ENCODE data around the gene PTPN18. TPM values are rescaled to one million over a fixed set of nuclear protein-coding genes. Genes with fewer than 3 reads are reported as not detected.

Gene PTPN18
- total RNA-seq, 4 donors from 2014 or later, result 18.0 to 72.4 (median 28.4) TPM

DNA sequence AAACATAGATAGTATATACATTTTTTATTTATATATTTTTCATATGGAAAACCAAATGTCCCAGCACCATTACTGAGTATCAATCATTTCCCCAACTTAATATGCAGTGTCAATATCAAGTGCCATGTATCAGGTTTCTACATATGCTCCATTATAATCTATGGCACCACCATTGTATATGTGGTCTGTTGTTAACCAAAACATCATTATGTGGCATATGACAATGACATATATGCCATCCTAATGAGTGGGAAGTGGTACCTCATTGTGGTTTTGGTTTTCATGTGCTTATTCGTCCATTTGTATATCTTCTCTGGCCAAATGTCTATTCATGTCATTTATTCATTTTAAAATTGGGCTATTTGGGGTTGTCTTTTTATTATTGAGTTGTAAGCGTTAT, 9.2 kb downstream of the PTPN18 start:
- Histone ChIP-seq H3K4me3 (no peak overlapping the region), H3K36me3 (no peaks in the 10 kb centered on the region), H3K9me3 (no peaks in the 10 kb centered on the region), H3K27me3 (no peaks in the 10 kb centered on the region), H3K27ac (no peak overlapping the region), H3K4me1 (no peaks in the 10 kb centered on the region)
- 94% methylated on average over 2 of the region's 2 CpGs for WGBS
- TF ChIP-seq CTCF (IDR thresholded peaks at IDR 0.05), result no peak
- TF ChIP-seq POLR2A (IDR thresholded peaks at IDR 0.05), result no peak
- no peak for TF ChIP-seq POLR2AphosphoS5 (IDR thresholded peaks at IDR 0.05)
- no peak for TF ChIP-seq EP300 (IDR thresholded peaks at IDR 0.05)
- no peak for DNase-seq (ENCODE audit: low spot score in 2 of 2)

DNA sequence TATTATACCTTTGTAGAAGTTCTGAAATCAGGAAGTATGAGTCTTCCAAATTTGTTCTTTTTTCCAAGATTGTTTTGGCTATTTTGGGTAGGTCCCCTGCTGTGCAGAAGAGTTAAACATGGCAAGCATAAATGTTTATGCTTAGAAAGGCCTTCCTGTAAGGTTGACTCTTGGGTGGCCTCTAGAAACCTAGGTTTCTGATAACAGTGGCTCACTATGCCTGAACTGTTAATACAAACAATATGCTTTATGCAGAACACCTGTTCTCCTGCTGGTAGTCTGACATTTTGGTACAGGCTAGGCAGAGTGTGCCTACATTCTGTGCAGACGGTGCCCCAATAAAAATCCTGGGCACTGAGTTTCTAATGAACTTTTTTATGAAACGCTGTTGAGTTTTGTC, 10.1 kb downstream of the PTPN18 start:
- DNase-seq (ENCODE audit: low spot score in 2 of 2), result no peak
- no peak overlapping the region for H3K4me3 ChIP-seq
- no peak overlapping the region for H3K27ac ChIP-seq
- H3K9me3 ChIP-seq, result no peaks in the 10 kb centered on the region
- WGBS, result 89% methylated on average over 2 of the region's 2 CpGs
- no peaks in the 10 kb centered on the region for H3K4me1 ChIP-seq
- no peaks in the 10 kb centered on the region for H3K27me3 ChIP-seq
- TF ChIP-seq EP300 (IDR thresholded peaks at IDR 0.05), result no peak
- no peak for TF ChIP-seq POLR2A (IDR thresholded peaks at IDR 0.05)
- TF ChIP-seq CTCF (IDR thresholded peaks at IDR 0.05), result no peak
- TF ChIP-seq POLR2AphosphoS5 (IDR thresholded peaks at IDR 0.05), result no peak
- no peaks in the 10 kb centered on the region for H3K36me3 ChIP-seq

GRCh38 chr2:130366720-130367119, 10.9 kb downstream of the PTPN18 start:
- no peaks in the 10 kb centered on the region for H3K9me3 ChIP-seq
- WGBS, result 93% methylated on average over 1 of the region's 1 CpG
- no peak overlapping the region for H3K27ac ChIP-seq
- DNase-seq (ENCODE audit: low spot score in 2 of 2), result peak; percentile 15 to 16
- H3K27me3 ChIP-seq, result no peaks in the 10 kb centered on the region
- H3K4me1 ChIP-seq, result peaks cover 6% of the 10 kb centered on the region
- H3K36me3 ChIP-seq, result no peaks in the 10 kb centered on the region
- TF ChIP-seq EP300 (IDR thresholded peaks at IDR 0.05), result no peak
- no peak overlapping the region for H3K4me3 ChIP-seq

- Histone ChIP-seq H3K9me3 (no peaks in the 10 kb centered on the region), H3K27me3 (no peaks in the 10 kb centered on the region), H3K4me1 (peaks cover 22% of the 10 kb centered on the region), H3K4me3 (no peak overlapping the region), H3K36me3 (no peaks in the 10 kb centered on the region), H3K27ac (no peak overlapping the region)
- TF ChIP-seq POLR2A (IDR thresholded peaks at IDR 0.05), result no peak
- TF ChIP-seq POLR2AphosphoS5 (IDR thresholded peaks at IDR 0.05), result no peak
- no peak for TF ChIP-seq EP300 (IDR thresholded peaks at IDR 0.05)
- TF ChIP-seq CTCF (IDR thresholded peaks at IDR 0.05), result no peak
- DNase-seq (ENCODE audit: low spot score in 2 of 2), result peak in 1 of 2 donors; percentile 28
- WGBS, result 87% methylated on average over 5 of the region's 5 CpGs
Observed at GRCh38 chr2:130368786-130369185, 12.9 kb downstream of the PTPN18 start.

GRCh38 chr2:130369311-130369964, 13.6 kb downstream of the PTPN18 start:
- no peak for DNase-seq (ENCODE audit: low spot score in 2 of 2)
- Histone ChIP-seq H3K4me3 (no peak overlapping the region), H3K27ac (no peak overlapping the region), H3K9me3 (no peaks in the 10 kb centered on the region), H3K27me3 (no peaks in the 10 kb centered on the region), H3K4me1 (peaks cover 24% of the 10 kb centered on the region), H3K36me3 (no peaks in the 10 kb centered on the region)
- TF ChIP-seq POLR2A (IDR thresholded peaks at IDR 0.05), result no peak
- no peak for TF ChIP-seq EP300 (IDR thresholded peaks at IDR 0.05)
- TF ChIP-seq CTCF (IDR thresholded peaks at IDR 0.05), result no peak
- TF ChIP-seq POLR2AphosphoS5 (IDR thresholded peaks at IDR 0.05), result no peak

DNA sequence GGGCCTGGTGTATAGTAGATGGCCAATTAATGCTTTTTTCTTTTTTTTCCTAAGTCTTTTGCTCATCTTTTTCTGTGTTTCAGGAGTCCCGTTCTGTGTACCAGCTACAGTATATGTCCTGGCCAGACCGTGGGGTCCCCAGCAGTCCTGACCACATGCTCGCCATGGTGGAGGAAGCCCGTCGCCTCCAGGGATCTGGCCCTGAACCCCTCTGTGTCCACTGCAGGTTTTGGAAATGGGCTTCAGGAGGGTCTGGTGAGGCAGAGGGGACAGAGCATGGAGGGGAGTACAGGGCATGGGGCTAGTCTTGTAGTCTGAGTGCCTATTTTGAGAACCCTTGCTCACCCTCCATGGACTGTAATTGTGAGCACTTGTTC, 14.1 kb downstream of the PTPN18 start:
- H3K27ac ChIP-seq, result no peak overlapping the region
- TF ChIP-seq CTCF (IDR thresholded peaks at IDR 0.05), result no peak
- no peak for TF ChIP-seq POLR2A (IDR thresholded peaks at IDR 0.05)
- no peak for TF ChIP-seq EP300 (IDR thresholded peaks at IDR 0.05)
- TF ChIP-seq POLR2AphosphoS5 (IDR thresholded peaks at IDR 0.05), result no peak
- DNase-seq (ENCODE audit: low spot score in 2 of 2), result peak in 1 of 2 donors; percentile 16

More for the DNA sequence above, 14.1 kb downstream of the PTPN18 start:
- H3K4me1 ChIP-seq, result peaks cover 24% of the 10 kb centered on the region
- no peak overlapping the region for H3K4me3 ChIP-seq
- 92% methylated on average over 5 of the region's 5 CpGs for WGBS
- no peaks in the 10 kb centered on the region for H3K36me3 ChIP-seq
- no peaks in the 10 kb centered on the region for H3K27me3 ChIP-seq
- H3K9me3 ChIP-seq, result no peaks in the 10 kb centered on the region
